ES-I3 (cell line): ENCODE data around the gene PRUNE2.

Experiments
- H3K36me3 ChIP-seq: 2 replicates; pipeline ENCODE4 v1.6.1; 2013; ENCODE audit warnings: mild to moderate bottlenecking, low read length, control low read depth, moderate library complexity; ENCODE audit not compliant: insufficient read depth
- H3K4me1 ChIP-seq: 2 replicates; pipeline ENCODE4 v1.6.1; 2013; ENCODE audit warnings: mild to moderate bottlenecking, control low read depth, low read length; ENCODE audit not compliant: insufficient read depth
- H3K9ac ChIP-seq: 2 replicates; pipeline ENCODE4 v1.6.1; 2013; ENCODE audit warnings: low read depth, mild to moderate bottlenecking, low read length, moderate library complexity
- H3K9me3 ChIP-seq: 2 replicates; pipeline ENCODE4 v1.6.1; 2013; ENCODE audit warnings: mild to moderate bottlenecking, low read length, moderate library complexity; ENCODE audit not compliant: control insufficient read depth, insufficient read depth

PRUNE2 gene

DNA sequence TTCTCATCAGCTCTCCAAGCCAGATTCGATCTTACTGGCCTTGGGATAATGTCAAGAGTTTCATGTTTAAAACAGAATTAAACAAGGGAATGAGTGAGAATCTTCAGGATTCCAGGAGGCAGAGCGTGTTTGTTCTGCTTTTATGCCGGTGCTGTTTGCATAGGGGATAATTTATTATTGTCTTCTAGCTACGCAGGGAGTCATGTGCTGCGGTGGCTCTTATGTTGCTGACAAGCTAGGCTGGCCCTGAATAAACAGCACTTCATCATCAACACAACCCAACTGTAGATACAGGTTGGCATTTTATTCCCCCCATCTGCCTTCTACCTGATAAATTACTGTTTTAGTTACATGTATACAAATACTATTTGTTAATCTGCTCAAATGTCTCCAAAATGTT, 188.7 kb downstream of the PRUNE2 start:
- H3K36me3 ChIP-seq: no peaks in the 10 kb centered on the region
- 0 out of 2 replicates have a peak, but pooled peaks cover 3% of the 10 kb centered on the region for H3K4me1 ChIP-seq
- H3K9ac ChIP-seq: no peak overlapping the region
- no peaks in the 10 kb centered on the region for H3K9me3 ChIP-seq

GRCh38 chr9:76716085-76716672, 189.7 kb downstream of the PRUNE2 start:
- Histone ChIP-seq H3K9me3 (no peaks in the 10 kb centered on the region), H3K36me3 (no peaks in the 10 kb centered on the region), H3K4me1 (0 out of 2 replicates have a peak, but pooled peaks cover 3% of the 10 kb centered on the region), H3K9ac (no peak overlapping the region)

DNA sequence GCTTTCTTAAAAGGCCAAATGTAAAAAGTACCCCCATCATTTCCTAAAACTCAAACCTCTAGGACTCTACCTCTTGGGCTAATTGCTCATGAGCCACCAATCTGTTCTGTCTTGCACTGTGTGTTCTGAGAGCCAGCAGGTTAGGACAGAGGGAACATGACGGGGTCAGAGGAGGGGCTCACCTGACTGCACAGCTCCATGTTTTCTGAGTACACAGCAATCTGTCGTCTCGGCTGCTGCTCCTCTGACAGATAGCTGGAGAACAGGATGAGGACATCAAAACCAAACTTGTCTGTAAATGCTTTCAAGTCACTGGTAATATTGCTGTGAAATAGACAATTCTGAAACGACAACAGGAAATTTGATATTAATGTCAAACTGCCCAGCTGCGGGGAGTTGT, 192.5 kb downstream of the PRUNE2 start:
- Histone ChIP-seq H3K9ac (no peak overlapping the region), H3K4me1 (0 out of 2 replicates have a peak, but pooled peaks cover 3% of the 10 kb centered on the region), H3K36me3 (peaks cover 4% of the 10 kb centered on the region; the same call in 1 of the 2 replicates), H3K9me3 (no peaks in the 10 kb centered on the region)

DNA sequence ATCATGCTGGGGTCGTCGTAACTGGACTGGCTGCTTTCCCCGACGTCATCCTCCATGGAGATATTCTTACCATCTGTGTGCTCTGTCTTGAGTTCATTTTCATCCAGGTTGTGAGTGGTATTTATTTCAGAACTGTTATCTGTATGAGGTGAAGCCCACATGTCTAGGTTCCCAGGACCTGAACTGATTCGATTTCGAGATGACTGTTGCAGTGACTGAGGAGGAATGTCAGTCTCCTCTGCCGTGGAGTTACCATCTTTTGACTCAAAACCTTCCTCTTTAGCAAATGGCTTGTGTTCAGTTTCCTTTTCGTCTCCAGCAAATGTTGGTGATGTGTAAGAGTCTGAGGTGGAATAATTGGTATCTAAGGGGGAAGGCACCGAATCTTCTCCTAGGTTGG, 196.9 kb downstream of the PRUNE2 start:
- H3K9me3 ChIP-seq: no peaks in the 10 kb centered on the region
- H3K9ac ChIP-seq: no peak overlapping the region
- peaks cover 4% of the 10 kb centered on the region; the same call in 1 of the 2 replicates for H3K36me3 ChIP-seq
- H3K4me1 ChIP-seq: no peaks in the 10 kb centered on the region

- no peaks in the 10 kb centered on the region for H3K4me1 ChIP-seq
- peaks cover 4% of the 10 kb centered on the region for H3K36me3 ChIP-seq
- no peak overlapping the region for H3K9ac ChIP-seq
Measured at GRCh38 chr9:76707510-76707909, 198.4 kb downstream of the PRUNE2 start.

GRCh38 chr9:76704593-76705204, 201.2 kb downstream of the PRUNE2 start:
- no peaks in the 10 kb centered on the region for H3K4me1 ChIP-seq
- no peak overlapping the region for H3K9ac ChIP-seq
- H3K9me3 ChIP-seq: no peaks in the 10 kb centered on the region
- peaks cover 3% of the 10 kb centered on the region; the same call in 1 of the 2 replicates for H3K36me3 ChIP-seq

More at GRCh38 chr9:76707510-76707909, 198.4 kb downstream of the PRUNE2 start:
- no peaks in the 10 kb centered on the region for H3K9me3 ChIP-seq

DNA sequence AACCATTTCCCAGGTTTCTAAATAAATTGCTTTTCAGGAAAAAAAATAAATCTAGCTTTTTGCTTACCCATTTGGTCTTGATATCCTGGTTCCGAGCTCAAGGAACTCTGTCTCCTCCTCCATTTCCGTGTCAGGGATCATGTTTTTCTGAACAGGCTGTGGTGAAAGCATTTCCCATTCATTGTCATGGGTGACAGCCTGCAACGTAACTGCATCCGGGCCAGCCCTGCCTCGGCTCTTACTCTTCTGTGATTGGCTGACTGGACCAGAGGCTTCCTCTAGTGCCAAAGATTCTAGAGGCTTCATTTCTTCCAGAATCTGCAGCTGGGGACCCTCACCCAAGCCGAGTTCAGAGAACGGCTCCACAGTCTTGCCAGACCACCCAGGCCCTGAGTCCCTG, 202.6 kb downstream of the PRUNE2 start:
- Histone ChIP-seq H3K4me1 (no peaks in the 10 kb centered on the region), H3K9me3 (no peaks in the 10 kb centered on the region)

DNA sequence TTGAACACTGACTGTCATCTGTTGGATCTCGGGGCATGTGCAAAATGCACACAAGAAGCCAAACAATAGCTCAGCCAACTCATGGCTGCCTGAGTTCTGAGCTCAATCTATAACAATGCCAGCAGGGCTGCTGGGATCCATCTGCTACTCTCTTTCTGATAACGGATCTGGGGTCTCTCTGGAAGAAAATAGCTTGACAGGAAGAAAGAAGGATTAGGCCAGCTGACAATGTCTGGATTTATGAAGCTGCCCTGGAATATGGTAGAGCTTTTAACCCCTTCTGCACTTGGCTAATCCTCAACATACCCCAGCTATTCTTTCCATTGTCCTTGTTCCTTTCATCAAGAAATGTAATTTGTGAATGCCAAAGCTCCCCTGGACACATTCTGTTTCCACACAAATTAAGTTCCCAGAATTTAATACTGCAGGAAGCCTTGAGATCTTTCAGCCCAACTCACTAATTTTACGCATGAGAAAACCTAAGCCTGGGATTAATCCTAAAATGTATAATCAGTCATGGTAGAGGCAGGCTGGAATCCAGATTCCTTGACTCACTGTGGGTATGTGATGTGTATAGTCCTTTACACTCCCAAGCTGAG, 204.4 kb downstream of the PRUNE2 start:
- Histone ChIP-seq H3K9ac (no peak overlapping the region), H3K36me3 (peaks cover 3% of the 10 kb centered on the region; the same call in 1 of the 2 replicates), H3K9me3 (no peaks in the 10 kb centered on the region), H3K4me1 (no peaks in the 10 kb centered on the region)

More for the DNA sequence above, 202.6 kb downstream of the PRUNE2 start:
- Histone ChIP-seq H3K9ac (no peak overlapping the region), H3K36me3 (peaks cover 3% of the 10 kb centered on the region; the same call in 1 of the 2 replicates)

GRCh38 chr9:76700916-76701315, 205.0 kb downstream of the PRUNE2 start:
- Histone ChIP-seq H3K9me3 (no peaks in the 10 kb centered on the region), H3K36me3 (peaks cover 3% of the 10 kb centered on the region; the same call in 1 of the 2 replicates), H3K4me1 (no peaks in the 10 kb centered on the region), H3K9ac (no peak overlapping the region)

DNA sequence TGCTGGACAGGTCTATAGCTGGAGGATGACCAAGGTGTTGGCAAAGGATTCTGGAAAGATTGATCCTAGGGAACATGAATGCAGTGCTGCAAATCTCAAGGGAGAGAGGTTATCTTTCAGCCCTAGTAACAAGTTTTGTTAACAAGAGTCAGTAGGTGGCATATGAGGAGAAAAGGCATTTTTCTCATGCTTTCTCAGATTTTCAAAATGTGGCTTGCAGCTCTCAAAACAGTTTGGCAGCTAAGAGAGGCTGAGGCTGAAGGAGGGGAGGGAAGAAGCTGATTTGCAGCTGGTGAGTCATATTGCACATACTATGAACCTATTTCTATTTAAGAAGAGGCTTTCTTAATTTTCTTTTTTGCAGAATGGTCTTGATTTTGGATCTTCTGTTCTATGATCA, 205.9 kb downstream of the PRUNE2 start:
- Histone ChIP-seq H3K9ac (no peak overlapping the region), H3K4me1 (no peaks in the 10 kb centered on the region), H3K36me3 (peaks cover 3% of the 10 kb centered on the region; the same call in 1 of the 2 replicates), H3K9me3 (no peaks in the 10 kb centered on the region)

DNA sequence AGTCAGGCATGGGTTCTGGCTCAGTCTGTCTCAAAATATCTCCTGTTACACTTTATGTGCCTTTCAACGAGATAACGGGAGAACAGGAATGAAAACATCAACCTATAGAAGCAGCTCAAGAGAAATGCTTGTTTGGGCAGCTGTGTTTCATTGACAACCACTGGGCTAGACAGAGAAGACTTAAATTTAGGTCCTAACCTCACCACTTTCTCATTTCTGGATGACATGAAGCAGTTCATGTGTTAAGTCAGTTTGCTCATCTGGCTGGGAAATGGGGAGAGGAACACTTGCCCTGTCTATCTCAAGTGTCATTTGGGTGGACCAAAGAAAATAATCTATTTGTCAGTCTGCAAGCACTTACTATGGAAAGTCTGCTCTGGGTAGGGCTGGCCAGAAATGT, 208.4 kb downstream of the PRUNE2 start:
- Histone ChIP-seq H3K4me1 (peaks cover 5% of the 10 kb centered on the region; the same call in 1 of the 2 replicates), H3K36me3 (peaks cover 3% of the 10 kb centered on the region; the same call in 1 of the 2 replicates), H3K9ac (no peak overlapping the region), H3K9me3 (no peaks in the 10 kb centered on the region)

- Histone ChIP-seq H3K36me3 (no peaks in the 10 kb centered on the region), H3K9me3 (no peaks in the 10 kb centered on the region), H3K4me1 (peaks cover 7% of the 10 kb centered on the region; the same call in 1 of the 2 replicates), H3K9ac (no peak overlapping the region)
Measured at GRCh38 chr9:76697081-76697480, 208.8 kb downstream of the PRUNE2 start.

- Histone ChIP-seq H3K9me3 (no peaks in the 10 kb centered on the region), H3K4me1 (peaks cover 10% of the 10 kb centered on the region), H3K9ac (no peak overlapping the region), H3K36me3 (no peaks in the 10 kb centered on the region)
Measured at GRCh38 chr9:76693912-76694311, 212.0 kb downstream of the PRUNE2 start.

- H3K36me3 ChIP-seq: no peaks in the 10 kb centered on the region
- peaks cover 10% of the 10 kb centered on the region for H3K4me1 ChIP-seq
- H3K9me3 ChIP-seq: no peaks in the 10 kb centered on the region
- H3K9ac ChIP-seq: peak overlapping the region; percentile 61; the same call in 1 of the 2 replicates
Measured at GRCh38 chr9:76692458-76693129, 213.3 kb downstream of the PRUNE2 start.
